ENCODE data around the gene KCNN3. TPM values are rescaled to one million over a fixed set of nuclear protein-coding genes. Genes with fewer than 3 reads are reported as not detected.

Gene KCNN3
- total RNA-seq, 1 experiment from 2014 or later, result 0.41 TPM

DNA sequence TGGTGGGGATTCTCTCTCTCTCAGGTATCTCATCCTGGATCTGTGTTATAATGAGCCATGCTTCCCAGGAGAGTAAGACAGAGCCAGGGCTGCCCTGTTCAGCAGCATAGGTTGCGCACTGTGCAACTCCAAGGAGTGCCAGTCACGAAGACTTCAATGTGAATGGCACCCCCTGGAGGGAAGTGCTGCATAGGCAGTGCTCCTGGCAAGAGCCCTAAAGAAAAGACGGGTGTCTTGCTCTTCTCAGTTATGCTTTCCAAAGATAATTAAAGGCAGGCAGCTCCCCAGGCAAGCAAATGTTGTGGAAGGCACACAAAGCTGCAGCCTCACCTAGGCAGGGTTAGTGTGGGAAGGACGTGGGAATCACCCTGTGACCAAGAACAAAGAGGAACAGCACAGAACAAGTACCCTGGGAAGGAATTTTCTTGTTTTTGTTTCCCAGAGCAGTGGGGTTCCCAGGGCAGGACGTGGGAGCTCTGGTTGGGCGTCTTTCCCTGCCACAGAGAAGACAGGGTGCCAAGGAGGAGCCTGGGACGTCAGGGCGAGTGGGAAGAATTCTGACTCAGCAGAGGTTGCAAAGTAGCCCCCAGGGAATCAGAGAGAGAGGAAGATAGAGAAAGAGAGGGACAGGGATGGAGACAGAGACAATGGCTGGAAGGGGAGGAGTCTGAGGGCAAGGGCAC is 120.9 kb downstream of the KCNN3 start:
- DNase-seq (ENCODE audit: low spot score), result peak; percentile 55

- no peak for DNase-seq (ENCODE audit: low spot score)
Measured at GRCh38 chr1:154748405-154748775, 121.7 kb downstream of the KCNN3 start.

- no peak for DNase-seq (ENCODE audit: low spot score)
Measured at GRCh38 chr1:154747740-154748404, 122.2 kb downstream of the KCNN3 start.

GRCh38 chr1:154747380-154747739 is 122.7 kb downstream of the KCNN3 start:
- no peak for DNase-seq (ENCODE audit: low spot score)

DNA sequence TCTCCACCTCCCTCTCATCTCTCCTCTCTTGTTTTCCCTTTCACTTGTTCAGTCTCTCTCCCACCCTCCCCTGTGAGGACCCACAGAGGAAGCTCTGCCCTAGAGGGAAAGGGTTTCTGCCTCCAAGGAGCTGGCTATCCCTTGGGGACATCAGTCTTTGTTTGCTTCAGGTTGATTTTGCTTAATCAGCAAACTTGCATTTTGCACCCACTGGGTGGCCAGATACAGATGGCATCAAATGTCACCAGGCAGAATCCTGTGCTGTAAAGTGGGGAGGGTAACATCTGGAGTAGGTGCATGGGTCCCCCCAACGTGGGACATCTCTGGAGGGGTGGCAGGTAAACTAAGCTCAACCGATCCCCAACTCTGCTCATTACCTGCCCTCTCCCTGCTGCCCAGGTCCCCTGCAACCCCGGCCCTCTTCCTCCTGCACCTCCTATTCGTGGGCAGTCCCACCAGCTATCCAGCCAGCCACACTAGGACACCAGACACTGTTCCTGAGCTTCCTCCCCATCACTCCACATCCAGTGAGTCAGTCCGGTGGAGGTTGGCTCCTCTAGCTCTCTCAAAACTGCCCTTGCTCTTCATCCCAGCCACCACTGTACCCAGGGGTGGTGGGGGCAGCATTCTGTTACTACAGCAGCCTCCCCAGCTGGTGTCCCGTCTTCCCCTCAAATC is 123.3 kb downstream of the KCNN3 start:
- DNase-seq (ENCODE audit: low spot score), result no peak

GRCh38 chr1:154745750-154746425 is 124.2 kb downstream of the KCNN3 start:
- DNase-seq (ENCODE audit: low spot score), result no peak

- DNase-seq (ENCODE audit: low spot score), result no peak
Measured at GRCh38 chr1:154745286-154745731, 124.8 kb downstream of the KCNN3 start.

- DNase-seq (ENCODE audit: low spot score), result no peak
Measured at GRCh38 chr1:154744352-154745035, 125.6 kb downstream of the KCNN3 start.

GRCh38 chr1:154743526-154744036 is 126.5 kb downstream of the KCNN3 start:
- no peak for DNase-seq (ENCODE audit: low spot score)

GRCh38 chr1:154742606-154743005 is 127.5 kb downstream of the KCNN3 start:
- no peak for DNase-seq (ENCODE audit: low spot score)

GRCh38 chr1:154741741-154742495 is 128.2 kb downstream of the KCNN3 start:
- no peak for DNase-seq (ENCODE audit: low spot score)

DNA sequence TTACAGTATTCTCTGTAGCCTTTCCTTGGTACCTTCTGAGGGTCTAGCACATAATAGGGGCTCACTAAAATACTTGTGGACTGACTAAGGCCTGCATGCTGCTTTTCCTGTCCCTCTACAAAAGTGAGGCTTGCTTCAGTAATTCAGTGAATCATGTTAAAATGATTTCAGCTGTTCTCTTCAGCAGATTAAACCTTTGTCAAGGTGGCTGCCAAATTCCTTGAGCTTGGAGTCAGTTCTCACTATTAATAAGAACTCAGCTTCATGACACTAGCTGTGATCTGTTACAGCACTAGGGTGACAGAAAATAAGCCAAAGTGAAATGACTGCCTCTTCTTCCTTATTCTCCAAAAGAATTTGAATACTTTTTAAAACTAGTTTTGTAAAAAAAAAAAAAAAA is 128.8 kb downstream of the KCNN3 start:
- DNase-seq (ENCODE audit: low spot score), result no peak

DNA sequence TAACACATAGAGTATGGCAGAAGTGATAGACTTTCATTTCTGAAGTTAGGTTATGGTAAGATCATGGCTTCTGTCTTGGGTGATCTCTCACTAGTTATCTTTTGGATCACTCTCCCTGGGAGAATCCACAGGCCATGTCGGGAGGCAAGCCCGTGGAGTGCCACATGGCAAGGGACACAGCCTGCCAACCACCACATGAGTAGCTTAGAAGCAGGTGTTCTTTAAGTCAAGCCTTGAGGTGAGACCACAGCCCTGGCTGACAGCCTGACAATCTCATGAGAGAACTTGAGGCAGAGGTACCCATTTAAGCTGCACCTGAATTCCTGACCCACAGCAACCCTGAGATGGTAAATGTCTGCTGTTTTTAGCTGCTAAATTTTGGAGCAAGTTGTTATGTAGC is 130.4 kb downstream of the KCNN3 start:
- DNase-seq (ENCODE audit: low spot score), result no peak

GRCh38 chr1:154736841-154737240 is 133.2 kb downstream of the KCNN3 start:
- peak; percentile 19 for DNase-seq (ENCODE audit: low spot score)

DNA sequence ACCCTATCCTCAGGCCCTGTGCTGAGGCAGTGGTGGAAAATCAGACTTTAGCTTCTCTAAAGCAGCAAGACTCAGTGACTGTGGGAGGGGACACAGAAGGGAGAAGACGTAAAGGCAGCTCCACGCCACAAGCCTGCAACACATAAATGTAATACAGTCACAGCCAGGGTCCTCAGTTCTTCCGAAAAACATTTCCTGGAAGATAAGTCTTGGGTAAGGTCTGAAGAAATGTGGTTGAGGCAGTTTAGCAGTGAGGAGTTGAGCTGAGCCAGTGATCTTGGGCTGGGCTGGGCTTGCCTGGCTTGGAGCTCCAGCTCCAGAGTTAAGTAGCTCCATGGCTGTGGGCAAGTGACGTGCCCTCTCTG is 134.3 kb downstream of the KCNN3 start:
- DNase-seq (ENCODE audit: low spot score), result no peak

GRCh38 chr1:154735061-154735803 is 134.8 kb downstream of the KCNN3 start:
- no peak for DNase-seq (ENCODE audit: low spot score)

DNA sequence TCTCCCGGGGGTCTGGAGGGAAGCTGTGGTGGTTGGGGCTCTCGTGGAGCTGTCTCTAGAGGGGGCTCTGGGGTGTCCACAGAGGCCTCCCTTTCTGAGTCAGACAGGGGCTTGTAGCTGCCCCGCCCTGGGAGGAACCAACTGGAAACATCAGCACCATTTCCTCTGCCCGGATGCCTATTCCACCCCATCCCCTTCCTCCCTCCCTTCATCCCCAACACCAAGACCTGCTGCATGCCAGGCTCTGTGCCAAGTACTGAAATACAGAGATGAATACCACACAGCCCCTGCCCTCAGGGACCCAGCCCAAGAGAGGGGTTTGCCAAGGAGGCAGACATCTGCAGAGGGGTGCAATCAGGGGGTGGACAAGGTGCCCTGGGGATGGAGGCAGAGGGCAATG is 136.5 kb downstream of the KCNN3 start:
- DNase-seq (ENCODE audit: low spot score), result no peak

GRCh38 chr1:154730986-154731489 is 139.0 kb downstream of the KCNN3 start:
- no peak for DNase-seq (ENCODE audit: low spot score)

- DNase-seq (ENCODE audit: low spot score), result peak; percentile 86
Measured at GRCh38 chr1:154730259-154730658, 139.8 kb downstream of the KCNN3 start.

GRCh38 chr1:154729577-154729976 is 140.5 kb downstream of the KCNN3 start:
- DNase-seq (ENCODE audit: low spot score), result no peak

Data from H4 (cell line).